HL-60 (cell line): ENCODE measurements around the gene KIF26B.

ENCODE experiments used
- DNase-seq, 2 experiments: peaks; one replicate each; pipeline ENCODE4 v3.0.0-alpha.2; 2010 to 2020; ENCODE audit warnings: low read depth in 1 of 2, low spot score in 1 of 2
- H3K27ac ChIP-seq: fragments of 250-450 bp; sonication (Bioruptor Pico); replicated peaks from 2 replicates; pipeline ENCODE4 v1.5.1; 2020; ENCODE audit warnings: mild to moderate bottlenecking, moderate library complexity
- H3K27me3 ChIP-seq: fragments of 250-450 bp; sonication (Bioruptor Pico); 2 replicates; pipeline ENCODE4 v1.5.1; 2021; ENCODE audit warnings: mild to moderate bottlenecking, moderate library complexity; ENCODE audit not compliant: insufficient read depth, poor library complexity, severe bottlenecking
- H3K4me3 ChIP-seq: replicated peaks from 2 replicates; pipeline ENCODE4 v1.5.1; 2011; ENCODE audit warnings: mild to moderate bottlenecking, control low read depth, low read length; ENCODE audit not compliant: insufficient read depth
- GABPA ChIP-seq: IDR thresholded peaks from 2 replicates; pipeline ENCODE4 v1.6.1; 2012; ENCODE audit warnings: low read depth
- POLR2AphosphoS5 ChIP-seq: IDR thresholded peaks from 2 replicates; pipeline ENCODE4 v1.6.1; 2012; ENCODE audit warnings: low read depth
- SPI1 ChIP-seq: IDR thresholded peaks from 2 replicates; pipeline ENCODE4 v1.6.1; 2012; ENCODE audit warnings: low read depth, mild to moderate bottlenecking, borderline replicate concordance
- TF ChIP-seq, protein P1 (sequence below): IDR thresholded peaks from 2 replicates; pipeline ENCODE4 v1.6.1; 2012; ENCODE audit warnings: low read depth; ENCODE audit not compliant: insufficient replicate concordance
- TF ChIP-seq, protein P2 (sequence below): IDR thresholded peaks from one replicate; pipeline ENCODE4 v1.5.1; 2011; ENCODE audit warnings: low read length, control low read depth, inconsistent platforms; ENCODE audit not compliant: insufficient read depth

Gene KIF26B

GRCh38 chr1:245155272-245156040 lies 671 bp downstream of the KIF26B start:
- TF ChIP-seq GABPA, result no peak
- TF ChIP-seq SPI1, result no peak
- no peak for TF ChIP-seq POLR2AphosphoS5
- TF ChIP-seq, protein P1, sequence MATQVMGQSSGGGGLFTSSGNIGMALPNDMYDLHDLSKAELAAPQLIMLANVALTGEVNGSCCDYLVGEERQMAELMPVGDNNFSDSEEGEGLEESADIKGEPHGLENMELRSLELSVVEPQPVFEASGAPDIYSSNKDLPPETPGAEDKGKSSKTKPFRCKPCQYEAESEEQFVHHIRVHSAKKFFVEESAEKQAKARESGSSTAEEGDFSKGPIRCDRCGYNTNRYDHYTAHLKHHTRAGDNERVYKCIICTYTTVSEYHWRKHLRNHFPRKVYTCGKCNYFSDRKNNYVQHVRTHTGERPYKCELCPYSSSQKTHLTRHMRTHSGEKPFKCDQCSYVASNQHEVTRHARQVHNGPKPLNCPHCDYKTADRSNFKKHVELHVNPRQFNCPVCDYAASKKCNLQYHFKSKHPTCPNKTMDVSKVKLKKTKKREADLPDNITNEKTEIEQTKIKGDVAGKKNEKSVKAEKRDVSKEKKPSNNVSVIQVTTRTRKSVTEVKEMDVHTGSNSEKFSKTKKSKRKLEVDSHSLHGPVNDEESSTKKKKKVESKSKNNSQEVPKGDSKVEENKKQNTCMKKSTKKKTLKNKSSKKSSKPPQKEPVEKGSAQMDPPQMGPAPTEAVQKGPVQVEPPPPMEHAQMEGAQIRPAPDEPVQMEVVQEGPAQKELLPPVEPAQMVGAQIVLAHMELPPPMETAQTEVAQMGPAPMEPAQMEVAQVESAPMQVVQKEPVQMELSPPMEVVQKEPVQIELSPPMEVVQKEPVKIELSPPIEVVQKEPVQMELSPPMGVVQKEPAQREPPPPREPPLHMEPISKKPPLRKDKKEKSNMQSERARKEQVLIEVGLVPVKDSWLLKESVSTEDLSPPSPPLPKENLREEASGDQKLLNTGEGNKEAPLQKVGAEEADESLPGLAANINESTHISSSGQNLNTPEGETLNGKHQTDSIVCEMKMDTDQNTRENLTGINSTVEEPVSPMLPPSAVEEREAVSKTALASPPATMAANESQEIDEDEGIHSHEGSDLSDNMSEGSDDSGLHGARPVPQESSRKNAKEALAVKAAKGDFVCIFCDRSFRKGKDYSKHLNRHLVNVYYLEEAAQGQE, result no peak
- TF ChIP-seq, protein P2, sequence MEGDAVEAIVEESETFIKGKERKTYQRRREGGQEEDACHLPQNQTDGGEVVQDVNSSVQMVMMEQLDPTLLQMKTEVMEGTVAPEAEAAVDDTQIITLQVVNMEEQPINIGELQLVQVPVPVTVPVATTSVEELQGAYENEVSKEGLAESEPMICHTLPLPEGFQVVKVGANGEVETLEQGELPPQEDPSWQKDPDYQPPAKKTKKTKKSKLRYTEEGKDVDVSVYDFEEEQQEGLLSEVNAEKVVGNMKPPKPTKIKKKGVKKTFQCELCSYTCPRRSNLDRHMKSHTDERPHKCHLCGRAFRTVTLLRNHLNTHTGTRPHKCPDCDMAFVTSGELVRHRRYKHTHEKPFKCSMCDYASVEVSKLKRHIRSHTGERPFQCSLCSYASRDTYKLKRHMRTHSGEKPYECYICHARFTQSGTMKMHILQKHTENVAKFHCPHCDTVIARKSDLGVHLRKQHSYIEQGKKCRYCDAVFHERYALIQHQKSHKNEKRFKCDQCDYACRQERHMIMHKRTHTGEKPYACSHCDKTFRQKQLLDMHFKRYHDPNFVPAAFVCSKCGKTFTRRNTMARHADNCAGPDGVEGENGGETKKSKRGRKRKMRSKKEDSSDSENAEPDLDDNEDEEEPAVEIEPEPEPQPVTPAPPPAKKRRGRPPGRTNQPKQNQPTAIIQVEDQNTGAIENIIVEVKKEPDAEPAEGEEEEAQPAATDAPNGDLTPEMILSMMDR, result no peak
- H3K27ac ChIP-seq, result no peak overlapping the region
- peak in 1 of 2 experiments; percentile 11 for DNase-seq
- peaks cover 9% of the 10 kb centered on the region for H3K27me3 ChIP-seq
- H3K4me3 ChIP-seq, result peak overlapping the region; percentile 60

DNA sequence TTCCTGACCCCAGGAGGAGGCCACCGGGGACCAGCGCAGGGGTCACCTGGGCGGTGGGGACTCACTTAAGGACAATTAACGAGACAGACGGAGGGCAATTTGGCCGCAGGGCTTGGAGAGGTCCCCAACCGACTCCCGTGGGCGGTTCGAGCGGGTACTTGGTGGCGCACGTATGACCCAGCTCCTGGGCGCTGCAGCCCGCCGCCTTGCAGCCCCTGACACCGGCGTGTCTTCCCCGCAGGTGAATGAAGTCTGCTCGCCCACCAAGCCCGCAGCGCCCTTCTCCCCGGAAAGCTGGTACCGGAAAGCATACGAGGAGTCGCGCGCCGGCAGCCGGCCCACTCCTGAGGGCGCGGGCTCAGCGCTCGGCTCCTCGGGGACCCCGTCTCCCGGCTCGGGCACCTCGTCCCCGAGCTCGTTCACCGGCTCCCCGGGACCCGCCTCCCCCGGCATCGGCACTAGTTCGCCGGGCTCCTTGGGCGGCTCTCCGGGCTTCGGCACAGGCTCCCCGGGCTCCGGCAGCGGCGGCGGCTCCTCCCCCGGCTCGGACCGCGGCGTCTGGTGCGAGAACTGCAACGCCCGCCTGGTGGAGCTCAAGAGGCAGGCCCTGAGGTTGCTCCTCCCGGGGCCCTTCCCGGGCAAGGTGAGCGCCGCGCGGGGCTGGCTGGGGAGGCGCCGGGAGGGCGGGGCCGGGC lies 1.4 kb downstream of the KIF26B start:
- TF ChIP-seq POLR2AphosphoS5, result no peak
- TF ChIP-seq GABPA, result no peak
- TF ChIP-seq, protein P1, result no peak
- TF ChIP-seq, protein P2, result peak; percentile 17
- no peak for TF ChIP-seq SPI1
- H3K27ac ChIP-seq, result no peak overlapping the region
- peak overlapping the region; percentile 60 for H3K4me3 ChIP-seq
- peaks cover 9% of the 10 kb centered on the region for H3K27me3 ChIP-seq
- DNase-seq, result peak; percentile 51 to 87

DNA sequence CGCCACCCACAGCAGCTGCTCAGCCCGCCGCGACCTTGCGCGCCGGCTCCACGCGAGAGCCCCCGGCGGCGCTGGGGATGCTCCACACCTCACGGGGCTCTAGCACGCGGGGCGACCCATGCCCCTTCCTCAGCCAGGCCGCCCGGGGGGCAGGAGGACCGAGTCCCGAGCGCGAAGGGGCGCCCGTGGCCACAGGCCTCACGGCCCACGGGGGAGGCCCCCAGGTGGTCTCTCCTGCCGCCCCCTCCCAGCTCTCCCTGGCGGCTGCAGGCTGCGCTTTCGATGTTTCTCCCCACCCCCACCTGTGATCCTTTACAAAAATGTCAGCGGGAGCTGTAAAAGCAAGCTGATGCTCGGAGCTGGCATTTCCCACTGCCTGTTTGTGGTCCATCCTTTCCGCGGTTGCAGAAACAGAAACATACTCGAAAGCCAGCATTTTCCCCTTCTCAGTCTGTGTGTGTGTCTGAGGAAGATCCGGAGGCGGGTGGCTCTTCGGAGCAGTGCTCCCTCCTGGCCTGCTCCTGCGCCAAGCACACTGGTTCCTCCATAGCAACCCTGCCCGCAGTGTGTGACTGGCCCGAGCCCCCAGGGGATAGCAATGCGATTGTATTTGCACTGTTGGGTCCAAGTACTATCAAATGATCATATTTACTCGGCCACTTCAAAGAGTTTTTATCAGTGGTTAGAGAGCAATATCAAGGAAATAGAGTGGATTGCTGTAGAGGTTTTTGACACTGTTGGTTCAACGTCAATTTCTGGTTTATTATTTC lies 2.1 kb downstream of the KIF26B start:
- peaks cover 9% of the 10 kb centered on the region for H3K27me3 ChIP-seq
- no peak for TF ChIP-seq GABPA
- TF ChIP-seq, protein P2, result no peak
- TF ChIP-seq, protein P1, result no peak
- peak overlapping the region; percentile 60 for H3K4me3 ChIP-seq
- no peak for DNase-seq
- H3K27ac ChIP-seq, result no peak overlapping the region
